Measurements from ENCODE around the gene DLEC1. TPM values are rescaled to one million over a fixed set of nuclear protein-coding genes. Genes with fewer than 3 reads are reported as not detected.

The DLEC1 gene
- total RNA-seq, 1 experiment from 2014 or later, result 0.81 TPM

DNA sequence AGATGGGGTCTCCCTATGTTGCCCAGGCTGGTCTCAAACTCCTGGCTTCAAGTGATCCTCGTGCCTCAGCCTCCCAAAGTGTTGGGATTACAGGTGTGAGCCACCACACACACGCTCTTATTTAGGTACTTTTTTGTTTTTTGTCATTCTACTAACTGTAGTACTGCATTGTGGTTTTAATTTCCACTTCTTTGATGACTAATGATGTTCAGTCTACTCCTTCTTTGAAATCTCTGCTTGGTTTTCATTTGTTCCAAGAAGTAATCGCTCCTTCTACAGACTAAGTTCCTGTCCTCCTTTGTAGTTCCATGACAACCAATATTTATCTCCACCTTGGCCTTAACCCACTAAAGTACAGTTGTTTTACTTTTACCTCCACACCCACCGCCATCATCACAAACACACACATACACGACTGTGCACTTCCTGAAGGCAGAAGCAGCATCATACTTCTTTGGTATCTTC, 529 bp upstream of the DLEC1 start:
- H3K27me3 Mint-ChIP-seq (ENCODE audit: low read depth), result peaks cover 45% of the 10 kb centered on the region
- DNase-seq (ENCODE audit: low spot score), result no peak
- ChIA-PET POLR2A (interaction anchor here (0.7 kb wide), 1 partner anchor 9 kb away, joined by 5 read pairs; the partner anchor contains the start of gene PLCD1), CTCF (interaction anchor here (1.1 to 1.9 kb wide), 5 partner anchors 9 to 617 kb away, joined by 4 to 11 read pairs (median 8); partner anchors contain the start of gene PLCD1)
- no peak for ATAC-seq
- no peaks in the 10 kb centered on the region for H3K36me3 Mint-ChIP-seq
- H3K9me3 Mint-ChIP-seq, result no peaks in the 10 kb centered on the region
- no peak overlapping the region for H3K27ac Mint-ChIP-seq
- peaks cover 18% of the 10 kb centered on the region for H3K4me1 Mint-ChIP-seq
- TF ChIP-seq NR3C1 (CRISPR knock-in tag; conservative IDR thresholded peaks at IDR 0.05; ENCODE audit: low read depth) (no peak), ZNF396 (CRISPR knock-in tag; IDR thresholded peaks at IDR 0.05; ENCODE audit: borderline replicate concordance) (no peak), ZNF263 (CRISPR knock-in tag; IDR thresholded peaks at IDR 0.05; ENCODE audit: low read depth) (no peak), FOXK1 (CRISPR knock-in tag; IDR thresholded peaks at IDR 0.05) (no peak), CREB1 (CRISPR knock-in tag; IDR thresholded peaks at IDR 0.05) (no peak), OVOL2 (CRISPR knock-in tag; IDR thresholded peaks at IDR 0.05; ENCODE audit: borderline replicate concordance) (no peak), KAT7 (CRISPR knock-in tag; IDR thresholded peaks at IDR 0.05; ENCODE audit: borderline replicate concordance) (no peak), TP53 (CRISPR knock-in tag; IDR thresholded peaks at IDR 0.05) (no peak), MYBL2 (CRISPR knock-in tag; IDR thresholded peaks at IDR 0.05) (no peak), RELA (CRISPR knock-in tag; IDR thresholded peaks at IDR 0.05; ENCODE audit: borderline replicate concordance) (no peak), ZBTB21 (CRISPR knock-in tag; IDR thresholded peaks at IDR 0.05; ENCODE audit: borderline replicate concordance) (no peak), SP1 (CRISPR knock-in tag; conservative IDR thresholded peaks at IDR 0.05) (no peak), TEAD1 (CRISPR knock-in tag; IDR thresholded peaks at IDR 0.05) (no peak), ELF4 (CRISPR knock-in tag; IDR thresholded peaks at IDR 0.05; ENCODE audit: low read depth) (no peak)
- TF ChIP-seq, protein P1, sequence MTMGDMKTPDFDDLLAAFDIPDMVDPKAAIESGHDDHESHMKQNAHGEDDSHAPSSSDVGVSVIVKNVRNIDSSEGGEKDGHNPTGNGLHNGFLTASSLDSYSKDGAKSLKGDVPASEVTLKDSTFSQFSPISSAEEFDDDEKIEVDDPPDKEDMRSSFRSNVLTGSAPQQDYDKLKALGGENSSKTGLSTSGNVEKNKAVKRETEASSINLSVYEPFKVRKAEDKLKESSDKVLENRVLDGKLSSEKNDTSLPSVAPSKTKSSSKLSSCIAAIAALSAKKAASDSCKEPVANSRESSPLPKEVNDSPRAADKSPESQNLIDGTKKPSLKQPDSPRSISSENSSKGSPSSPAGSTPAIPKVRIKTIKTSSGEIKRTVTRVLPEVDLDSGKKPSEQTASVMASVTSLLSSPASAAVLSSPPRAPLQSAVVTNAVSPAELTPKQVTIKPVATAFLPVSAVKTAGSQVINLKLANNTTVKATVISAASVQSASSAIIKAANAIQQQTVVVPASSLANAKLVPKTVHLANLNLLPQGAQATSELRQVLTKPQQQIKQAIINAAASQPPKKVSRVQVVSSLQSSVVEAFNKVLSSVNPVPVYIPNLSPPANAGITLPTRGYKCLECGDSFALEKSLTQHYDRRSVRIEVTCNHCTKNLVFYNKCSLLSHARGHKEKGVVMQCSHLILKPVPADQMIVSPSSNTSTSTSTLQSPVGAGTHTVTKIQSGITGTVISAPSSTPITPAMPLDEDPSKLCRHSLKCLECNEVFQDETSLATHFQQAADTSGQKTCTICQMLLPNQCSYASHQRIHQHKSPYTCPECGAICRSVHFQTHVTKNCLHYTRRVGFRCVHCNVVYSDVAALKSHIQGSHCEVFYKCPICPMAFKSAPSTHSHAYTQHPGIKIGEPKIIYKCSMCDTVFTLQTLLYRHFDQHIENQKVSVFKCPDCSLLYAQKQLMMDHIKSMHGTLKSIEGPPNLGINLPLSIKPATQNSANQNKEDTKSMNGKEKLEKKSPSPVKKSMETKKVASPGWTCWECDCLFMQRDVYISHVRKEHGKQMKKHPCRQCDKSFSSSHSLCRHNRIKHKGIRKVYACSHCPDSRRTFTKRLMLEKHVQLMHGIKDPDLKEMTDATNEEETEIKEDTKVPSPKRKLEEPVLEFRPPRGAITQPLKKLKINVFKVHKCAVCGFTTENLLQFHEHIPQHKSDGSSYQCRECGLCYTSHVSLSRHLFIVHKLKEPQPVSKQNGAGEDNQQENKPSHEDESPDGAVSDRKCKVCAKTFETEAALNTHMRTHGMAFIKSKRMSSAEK (CRISPR knock-in tag; IDR thresholded peaks at IDR 0.05; ENCODE audit: borderline replicate concordance), result no peak
- TF ChIP-seq, protein P2, sequence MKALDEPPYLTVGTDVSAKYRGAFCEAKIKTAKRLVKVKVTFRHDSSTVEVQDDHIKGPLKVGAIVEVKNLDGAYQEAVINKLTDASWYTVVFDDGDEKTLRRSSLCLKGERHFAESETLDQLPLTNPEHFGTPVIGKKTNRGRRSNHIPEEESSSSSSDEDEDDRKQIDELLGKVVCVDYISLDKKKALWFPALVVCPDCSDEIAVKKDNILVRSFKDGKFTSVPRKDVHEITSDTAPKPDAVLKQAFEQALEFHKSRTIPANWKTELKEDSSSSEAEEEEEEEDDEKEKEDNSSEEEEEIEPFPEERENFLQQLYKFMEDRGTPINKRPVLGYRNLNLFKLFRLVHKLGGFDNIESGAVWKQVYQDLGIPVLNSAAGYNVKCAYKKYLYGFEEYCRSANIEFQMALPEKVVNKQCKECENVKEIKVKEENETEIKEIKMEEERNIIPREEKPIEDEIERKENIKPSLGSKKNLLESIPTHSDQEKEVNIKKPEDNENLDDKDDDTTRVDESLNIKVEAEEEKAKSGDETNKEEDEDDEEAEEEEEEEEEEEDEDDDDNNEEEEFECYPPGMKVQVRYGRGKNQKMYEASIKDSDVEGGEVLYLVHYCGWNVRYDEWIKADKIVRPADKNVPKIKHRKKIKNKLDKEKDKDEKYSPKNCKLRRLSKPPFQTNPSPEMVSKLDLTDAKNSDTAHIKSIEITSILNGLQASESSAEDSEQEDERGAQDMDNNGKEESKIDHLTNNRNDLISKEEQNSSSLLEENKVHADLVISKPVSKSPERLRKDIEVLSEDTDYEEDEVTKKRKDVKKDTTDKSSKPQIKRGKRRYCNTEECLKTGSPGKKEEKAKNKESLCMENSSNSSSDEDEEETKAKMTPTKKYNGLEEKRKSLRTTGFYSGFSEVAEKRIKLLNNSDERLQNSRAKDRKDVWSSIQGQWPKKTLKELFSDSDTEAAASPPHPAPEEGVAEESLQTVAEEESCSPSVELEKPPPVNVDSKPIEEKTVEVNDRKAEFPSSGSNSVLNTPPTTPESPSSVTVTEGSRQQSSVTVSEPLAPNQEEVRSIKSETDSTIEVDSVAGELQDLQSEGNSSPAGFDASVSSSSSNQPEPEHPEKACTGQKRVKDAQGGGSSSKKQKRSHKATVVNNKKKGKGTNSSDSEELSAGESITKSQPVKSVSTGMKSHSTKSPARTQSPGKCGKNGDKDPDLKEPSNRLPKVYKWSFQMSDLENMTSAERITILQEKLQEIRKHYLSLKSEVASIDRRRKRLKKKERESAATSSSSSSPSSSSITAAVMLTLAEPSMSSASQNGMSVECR (CRISPR knock-in tag; IDR thresholded peaks at IDR 0.05; ENCODE audit: borderline replicate concordance), result no peak
- TF ChIP-seq, protein P3, sequence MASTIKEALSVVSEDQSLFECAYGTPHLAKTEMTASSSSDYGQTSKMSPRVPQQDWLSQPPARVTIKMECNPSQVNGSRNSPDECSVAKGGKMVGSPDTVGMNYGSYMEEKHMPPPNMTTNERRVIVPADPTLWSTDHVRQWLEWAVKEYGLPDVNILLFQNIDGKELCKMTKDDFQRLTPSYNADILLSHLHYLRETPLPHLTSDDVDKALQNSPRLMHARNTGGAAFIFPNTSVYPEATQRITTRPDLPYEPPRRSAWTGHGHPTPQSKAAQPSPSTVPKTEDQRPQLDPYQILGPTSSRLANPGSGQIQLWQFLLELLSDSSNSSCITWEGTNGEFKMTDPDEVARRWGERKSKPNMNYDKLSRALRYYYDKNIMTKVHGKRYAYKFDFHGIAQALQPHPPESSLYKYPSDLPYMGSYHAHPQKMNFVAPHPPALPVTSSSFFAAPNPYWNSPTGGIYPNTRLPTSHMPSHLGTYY (CRISPR knock-in tag; IDR thresholded peaks at IDR 0.05), result no peak
- TF ChIP-seq, protein P4, sequence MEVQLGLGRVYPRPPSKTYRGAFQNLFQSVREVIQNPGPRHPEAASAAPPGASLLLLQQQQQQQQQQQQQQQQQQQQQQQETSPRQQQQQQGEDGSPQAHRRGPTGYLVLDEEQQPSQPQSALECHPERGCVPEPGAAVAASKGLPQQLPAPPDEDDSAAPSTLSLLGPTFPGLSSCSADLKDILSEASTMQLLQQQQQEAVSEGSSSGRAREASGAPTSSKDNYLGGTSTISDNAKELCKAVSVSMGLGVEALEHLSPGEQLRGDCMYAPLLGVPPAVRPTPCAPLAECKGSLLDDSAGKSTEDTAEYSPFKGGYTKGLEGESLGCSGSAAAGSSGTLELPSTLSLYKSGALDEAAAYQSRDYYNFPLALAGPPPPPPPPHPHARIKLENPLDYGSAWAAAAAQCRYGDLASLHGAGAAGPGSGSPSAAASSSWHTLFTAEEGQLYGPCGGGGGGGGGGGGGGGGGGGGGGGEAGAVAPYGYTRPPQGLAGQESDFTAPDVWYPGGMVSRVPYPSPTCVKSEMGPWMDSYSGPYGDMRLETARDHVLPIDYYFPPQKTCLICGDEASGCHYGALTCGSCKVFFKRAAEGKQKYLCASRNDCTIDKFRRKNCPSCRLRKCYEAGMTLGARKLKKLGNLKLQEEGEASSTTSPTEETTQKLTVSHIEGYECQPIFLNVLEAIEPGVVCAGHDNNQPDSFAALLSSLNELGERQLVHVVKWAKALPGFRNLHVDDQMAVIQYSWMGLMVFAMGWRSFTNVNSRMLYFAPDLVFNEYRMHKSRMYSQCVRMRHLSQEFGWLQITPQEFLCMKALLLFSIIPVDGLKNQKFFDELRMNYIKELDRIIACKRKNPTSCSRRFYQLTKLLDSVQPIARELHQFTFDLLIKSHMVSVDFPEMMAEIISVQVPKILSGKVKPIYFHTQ (CRISPR knock-in tag; IDR thresholded peaks at IDR 0.05), result no peak
- TF ChIP-seq, protein P5, sequence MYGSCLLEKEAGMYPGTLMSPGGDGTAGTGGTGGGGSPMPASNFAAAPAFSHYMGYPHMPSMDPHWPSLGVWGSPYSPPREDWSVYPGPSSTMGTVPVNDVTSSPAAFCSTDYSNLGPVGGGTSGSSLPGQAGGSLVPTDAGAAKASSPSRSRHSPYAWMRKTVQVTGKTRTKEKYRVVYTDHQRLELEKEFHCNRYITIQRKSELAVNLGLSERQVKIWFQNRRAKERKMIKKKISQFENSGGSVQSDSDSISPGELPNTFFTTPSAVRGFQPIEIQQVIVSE (CRISPR knock-in tag; IDR thresholded peaks at IDR 0.05; ENCODE audit: borderline replicate concordance), result no peak
- TF ChIP-seq, protein P6, sequence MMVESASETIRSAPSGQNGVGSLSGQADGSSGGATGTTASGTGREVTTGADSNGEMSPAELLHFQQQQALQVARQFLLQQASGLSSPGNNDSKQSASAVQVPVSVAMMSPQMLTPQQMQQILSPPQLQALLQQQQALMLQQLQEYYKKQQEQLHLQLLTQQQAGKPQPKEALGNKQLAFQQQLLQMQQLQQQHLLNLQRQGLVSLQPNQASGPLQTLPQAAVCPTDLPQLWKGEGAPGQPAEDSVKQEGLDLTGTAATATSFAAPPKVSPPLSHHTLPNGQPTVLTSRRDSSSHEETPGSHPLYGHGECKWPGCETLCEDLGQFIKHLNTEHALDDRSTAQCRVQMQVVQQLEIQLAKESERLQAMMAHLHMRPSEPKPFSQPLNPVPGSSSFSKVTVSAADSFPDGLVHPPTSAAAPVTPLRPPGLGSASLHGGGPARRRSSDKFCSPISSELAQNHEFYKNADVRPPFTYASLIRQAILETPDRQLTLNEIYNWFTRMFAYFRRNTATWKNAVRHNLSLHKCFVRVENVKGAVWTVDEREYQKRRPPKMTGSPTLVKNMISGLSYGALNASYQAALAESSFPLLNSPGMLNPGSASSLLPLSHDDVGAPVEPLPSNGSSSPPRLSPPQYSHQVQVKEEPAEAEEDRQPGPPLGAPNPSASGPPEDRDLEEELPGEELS (CRISPR knock-in tag; IDR thresholded peaks at IDR 0.05), result no peak
- peak overlapping the region; percentile 66 for H3K4me3 Mint-ChIP-seq

All from WTC11 (cell line).